Measurements from ENCODE around the gene SLC25A33.

DNA sequence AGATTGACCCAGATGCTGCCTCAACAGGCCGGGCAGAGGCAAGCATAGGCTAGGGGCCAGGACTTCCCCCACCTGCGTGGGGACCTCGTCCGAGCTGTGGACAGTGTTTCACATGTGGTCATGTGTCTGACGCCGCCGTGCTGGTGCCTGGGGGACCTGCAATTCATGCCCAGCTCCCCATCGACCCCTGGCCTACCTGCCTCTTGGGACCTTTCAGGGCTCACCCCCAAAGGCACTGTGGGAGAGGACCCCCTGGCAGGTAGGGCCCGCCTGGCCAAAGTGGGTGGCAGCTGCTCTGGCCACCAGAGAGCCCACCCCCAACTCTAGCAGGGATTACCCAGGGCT, 53.9 kb downstream of the SLC25A33 start:
- TF ChIP-seq ELK1 (IDR thresholded peaks at IDR 0.05; ENCODE audit: low read depth, low read length): no peak
- TF ChIP-seq CTCF (IDR thresholded peaks at IDR 0.05): no peak
- no peak for TF ChIP-seq HOXA7 (CRISPR knock-in tag; IDR thresholded peaks at IDR 0.05)

Data from A549 (cell line).